ENCODE results near the gene ACOX3.

ACOX3 gene

GRCh38 chr4:8467016-8467415 lies 26.5 kb upstream of the ACOX3 start:
- DNase-seq (ENCODE audit: low spot score), result no peak

- DNase-seq (ENCODE audit: low spot score), result no peak
Measured at GRCh38 chr4:8465615-8466611, 25.4 kb upstream of the ACOX3 start.

GRCh38 chr4:8464381-8464780 lies 23.9 kb upstream of the ACOX3 start:
- no peak for DNase-seq (ENCODE audit: low spot score)

- no peak for DNase-seq (ENCODE audit: low spot score)
Measured at GRCh38 chr4:8463811-8464210, 23.3 kb upstream of the ACOX3 start.

GRCh38 chr4:8461616-8462015 lies 21.1 kb upstream of the ACOX3 start:
- DNase-seq (ENCODE audit: low spot score), result no peak

GRCh38 chr4:8461086-8461485 lies 20.6 kb upstream of the ACOX3 start:
- DNase-seq (ENCODE audit: low spot score), result no peak

GRCh38 chr4:8459867-8460445 lies 19.4 kb upstream of the ACOX3 start:
- no peak for DNase-seq (ENCODE audit: low spot score)

- DNase-seq (ENCODE audit: low spot score), result no peak
Measured at GRCh38 chr4:8457646-8458252, 17.2 kb upstream of the ACOX3 start.

GRCh38 chr4:8453957-8454356 lies 13.4 kb upstream of the ACOX3 start:
- DNase-seq (ENCODE audit: low spot score), result no peak

- no peak for DNase-seq (ENCODE audit: low spot score)
Measured at GRCh38 chr4:8451440-8452182, 11.1 kb upstream of the ACOX3 start.

GRCh38 chr4:8446122-8446521 lies 5.6 kb upstream of the ACOX3 start:
- DNase-seq (ENCODE audit: low spot score), result no peak

- no peak for DNase-seq (ENCODE audit: low spot score)
Measured at GRCh38 chr4:8443801-8444200, 3.3 kb upstream of the ACOX3 start.

GRCh38 chr4:8442596-8443358 lies 2.3 kb upstream of the ACOX3 start:
- no peak for DNase-seq (ENCODE audit: low spot score)

- DNase-seq (ENCODE audit: low spot score), result no peak
Measured at GRCh38 chr4:8441499-8442091, 1.1 kb upstream of the ACOX3 start.

GRCh38 chr4:8439914-8440491 lies 520 bp downstream of the ACOX3 start:
- peak; percentile 35 for DNase-seq (ENCODE audit: low spot score)

GRCh38 chr4:8439168-8439567 lies 1.4 kb downstream of the ACOX3 start:
- no peak for DNase-seq (ENCODE audit: low spot score)

GRCh38 chr4:8438743-8439142 lies 1.8 kb downstream of the ACOX3 start:
- no peak for DNase-seq (ENCODE audit: low spot score)

- no peak for DNase-seq (ENCODE audit: low spot score)
Measured at GRCh38 chr4:8437281-8437680, 3.2 kb downstream of the ACOX3 start.

- DNase-seq (ENCODE audit: low spot score), result peak; percentile 37
Measured at GRCh38 chr4:8435656-8436121, 4.8 kb downstream of the ACOX3 start.

GRCh38 chr4:8434251-8435073 lies 6.1 kb downstream of the ACOX3 start:
- no peak for DNase-seq (ENCODE audit: low spot score)

Data from CD4-positive, alpha-beta T cell treated with Interleukin-2 at 100 ng/mL for 4 hours (primary cell).